ENCODE measurements around the gene SLC17A7. TPM values are rescaled to one million over a fixed set of nuclear protein-coding genes. Genes with fewer than 3 reads are reported as not detected.

SLC17A7 gene
- total and polyA plus RNA-seq, 2 of the 13 experiments (the other 11 are each of a cell fraction or from before 2014, with no cell fraction given), result 0.32 TPM; not detected in 1

DNA sequence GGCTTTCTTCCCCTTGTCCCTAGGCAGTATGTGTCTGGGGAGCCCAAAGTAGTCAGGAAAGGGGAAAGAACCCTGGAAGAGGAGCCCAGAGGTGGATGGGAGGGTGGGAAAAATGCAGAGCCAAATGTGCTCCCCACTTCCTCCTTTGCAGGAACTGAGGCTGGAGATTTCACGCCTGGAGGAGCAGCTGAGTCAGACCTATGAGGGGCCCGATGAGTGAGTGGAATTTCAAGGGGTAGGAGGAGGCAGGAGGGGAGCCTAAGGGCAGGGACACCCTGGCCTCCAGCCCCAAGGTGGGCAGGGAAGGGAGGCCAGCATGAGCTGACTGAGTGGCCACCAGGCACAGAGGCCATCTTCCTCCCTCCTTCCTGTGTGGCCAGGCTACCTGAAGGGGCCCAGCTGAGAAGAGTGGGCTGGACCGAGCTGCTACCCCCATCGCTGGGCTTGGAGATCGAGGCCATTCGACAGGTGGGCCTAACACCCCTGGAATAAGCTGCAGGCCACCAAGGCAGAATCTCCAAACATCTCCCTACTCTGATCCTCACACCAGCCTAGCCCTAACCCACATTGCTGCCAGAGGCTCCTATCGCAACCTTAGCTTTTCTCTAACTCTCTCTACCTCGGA is 32.4 kb downstream of the SLC17A7 start:
- H3K9me3 ChIP-seq (ENCODE audit: low read length), result no peaks in the 10 kb centered on the region
- no peaks in the 10 kb centered on the region for H3K36me3 ChIP-seq (replicated peaks in 1 of 2; ENCODE audit: control insufficient read depth in 1 of 2, insufficient read depth in 2 of 2, low read length in 2 of 2)
- FAIRE-seq (no peak), ATAC-seq (no peak), DNase-seq (ENCODE audit: low spot score) (no peak)
- H3K79me2 ChIP-seq (ENCODE audit: insufficient read depth, low read length), result no peaks in the 10 kb centered on the region
- no peak overlapping the region for H3K27ac ChIP-seq (ENCODE audit: extremely low read length, insufficient read depth, low read length)
- in situ Hi-C loops (cut with HindIII; ENCODE audit: extremely low pct_ligation_motif_present, low pct_unique_long_range_greater_than_20kb), result no loop called here
- no peaks in the 10 kb centered on the region for H3K4me1 ChIP-seq (ENCODE audit: insufficient read depth, low read length)
- no peaks in the 10 kb centered on the region for H4K20me1 ChIP-seq (ENCODE audit: insufficient read depth, low read length)
- no TSS peak for BruUV-seq (replicated peaks)
- no peak overlapping the region for H3K4me2 ChIP-seq (ENCODE audit: low read depth, low read length)
- no peak overlapping the region for H2AFZ ChIP-seq (ENCODE audit: low read length)
- TF ChIP-seq POLR2G (IDR thresholded peaks at IDR 0.05; ENCODE audit: low read depth, low read length), result no peak
- TF ChIP-seq KDM5A (IDR thresholded peaks at IDR 0.05; ENCODE audit: borderline replicate concordance, low read length), result no peak
- TF ChIP-seq, protein P1, sequence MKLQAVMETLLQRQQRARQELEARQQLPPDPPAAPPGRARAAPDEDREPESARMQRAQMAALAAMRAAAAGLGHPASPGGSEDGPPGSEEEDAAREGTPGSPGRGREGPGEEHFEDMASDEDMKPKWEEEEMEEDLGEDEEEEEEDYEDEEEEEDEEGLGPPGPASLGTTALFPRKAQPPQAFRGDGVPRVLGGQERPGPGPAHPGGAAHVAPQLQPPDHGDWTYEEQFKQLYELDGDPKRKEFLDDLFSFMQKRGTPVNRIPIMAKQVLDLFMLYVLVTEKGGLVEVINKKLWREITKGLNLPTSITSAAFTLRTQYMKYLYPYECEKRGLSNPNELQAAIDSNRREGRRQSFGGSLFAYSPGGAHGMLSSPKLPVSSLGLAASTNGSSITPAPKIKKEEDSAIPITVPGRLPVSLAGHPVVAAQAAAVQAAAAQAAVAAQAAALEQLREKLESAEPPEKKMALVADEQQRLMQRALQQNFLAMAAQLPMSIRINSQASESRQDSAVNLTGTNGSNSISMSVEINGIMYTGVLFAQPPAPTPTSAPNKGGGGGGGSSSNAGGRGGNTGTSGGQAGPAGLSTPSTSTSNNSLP (IDR thresholded peaks at IDR 0.05; ENCODE audit: low read depth, low read length), result no peak
- WGBS (ENCODE audit: low lambda C conversion rate), result 1% methylated on average over 4 of the region's 8 CpGs
- no peak overlapping the region for H3K4me3 ChIP-seq (replicated peaks in 1 of 3; ENCODE audit: insufficient read depth in 1 of 3, low read depth in 2 of 3, low read length in 3 of 3)
- ChIA-PET CTCF (ENCODE audit: low intra/inter-chr PET ratio, low total read pairs) (no interaction called here), POLR2A (no interaction called here)
- no peak overlapping the region for H3K9ac ChIP-seq (ENCODE audit: insufficient read depth, low read depth, low read length)
- intact Hi-C loops (cut with micrococcal nuclease; ENCODE audit: unreplicated experiment), result no loop called here
- H3K27me3 ChIP-seq (ENCODE audit: control insufficient read depth in 1 of 2, insufficient read depth in 2 of 2, low read length in 2 of 2), result peaks cover 11 to 38% of the 10 kb centered on the region in 2 experiments; a peak in 4 of 5 replicates

DNA sequence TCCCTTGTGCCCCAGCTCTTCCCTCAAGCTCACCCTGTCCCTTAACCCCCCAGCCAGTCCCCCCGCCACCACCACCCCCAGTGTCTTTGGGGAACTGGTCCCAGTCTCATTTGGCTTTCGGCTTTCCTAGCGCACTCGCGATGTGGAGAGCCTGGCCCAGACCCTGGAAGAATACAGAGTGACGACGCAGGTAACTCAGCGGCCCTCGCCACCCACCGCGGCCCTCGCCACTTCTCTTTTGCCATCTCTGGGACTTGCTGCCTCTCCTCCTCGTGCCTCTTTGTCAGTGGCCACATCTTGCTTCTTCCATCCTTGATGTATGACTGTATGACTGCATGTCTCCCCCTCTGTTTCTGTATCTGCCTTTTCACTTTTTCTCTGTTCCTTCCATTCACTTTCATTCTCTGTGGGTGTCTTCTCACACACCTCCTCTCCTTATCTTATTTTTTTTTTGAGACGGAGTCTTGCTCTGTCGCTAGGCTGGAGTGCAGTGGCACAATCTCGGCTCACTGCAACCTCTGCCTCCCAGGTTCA is 33.8 kb downstream of the SLC17A7 start:
- no TSS peak for BruUV-seq (replicated peaks)
- H2AFZ ChIP-seq (ENCODE audit: low read length), result no peak overlapping the region
- POLR2A ChIA-PET, result no interaction called here

More for the DNA sequence above, 33.8 kb downstream of the SLC17A7 start:
- FAIRE-seq (no peak), ATAC-seq (no peak), DNase-seq (ENCODE audit: low spot score) (no peak)
- no peak for TF ChIP-seq MEIS2 (CRISPR knock-in tag; IDR thresholded peaks at IDR 0.05)
- Histone ChIP-seq H3K4me1 (ENCODE audit: insufficient read depth, low read length) (no peaks in the 10 kb centered on the region), H4K20me1 (ENCODE audit: insufficient read depth, low read length) (no peaks in the 10 kb centered on the region), H3K79me2 (ENCODE audit: insufficient read depth, low read length) (no peaks in the 10 kb centered on the region), H3K4me2 (ENCODE audit: low read depth, low read length) (no peak overlapping the region), H3K36me3 (replicated peaks in 1 of 2; ENCODE audit: control insufficient read depth in 1 of 2, insufficient read depth in 2 of 2, low read length in 2 of 2) (no peaks in the 10 kb centered on the region), H3K27ac (ENCODE audit: extremely low read length, insufficient read depth, low read length) (no peak overlapping the region), H3K4me3 (replicated peaks in 1 of 3; ENCODE audit: insufficient read depth in 1 of 3, low read depth in 2 of 3, low read length in 3 of 3) (no peak overlapping the region), H3K27me3 (ENCODE audit: control insufficient read depth in 1 of 2, insufficient read depth in 2 of 2, low read length in 2 of 2) (peaks cover 11 to 24% of the 10 kb centered on the region in 2 experiments; a peak in 4 of 5 replicates), H3K9me3 (ENCODE audit: low read length) (no peaks in the 10 kb centered on the region), H3K9ac (ENCODE audit: insufficient read depth, low read depth, low read length) (no peak overlapping the region)
- intact Hi-C loops (cut with micrococcal nuclease; ENCODE audit: unreplicated experiment) (no loop called here), in situ Hi-C loops (cut with HindIII; ENCODE audit: extremely low pct_ligation_motif_present, low pct_unique_long_range_greater_than_20kb) (no loop called here)
- CTCF ChIA-PET (ENCODE audit: low intra/inter-chr PET ratio, low total read pairs), result no interaction called here
- 66% methylated on average over 16 of the region's 16 CpGs for WGBS (ENCODE audit: low lambda C conversion rate)
